RWPE1 (cell line): Measurements from ENCODE around the gene AGO1.

Source experiments
- CTCF ChIA-PET: fragments of 350-600 bp; sonication (Branson Sonifier 250); formaldehyde crosslinking; extraction: SDS; loops from one replicate; lab custom pipeline; 2021; lab: Yijun Ruan, JAX
- POLR2A ChIA-PET: fragments of 400-600 bp; formaldehyde crosslinking; extraction: SDS; loops from one replicate; lab custom pipeline; 2020; ENCODE audit warnings: antibody characterized with exemption; ENCODE audit not compliant: low non-redundant PET; lab: Yijun Ruan, JAX
- DNase-seq: peaks from one replicate; pipeline ENCODE4 v3.0.0; 2012; ENCODE audit warnings: low spot score
- H3K27ac ChIP-seq: fragments of 450-650 bp; 2 replicates; pipeline ENCODE4 v1.5.1; 2017
- TF ChIP-seq, protein P1 (sequence below): fragments of 450-650 bp; conservative IDR thresholded peaks from 2 replicates; pipeline ENCODE4 v1.5.1; 2017; ENCODE audit warnings: low read depth, mild to moderate bottlenecking

Gene AGO1

DNA sequence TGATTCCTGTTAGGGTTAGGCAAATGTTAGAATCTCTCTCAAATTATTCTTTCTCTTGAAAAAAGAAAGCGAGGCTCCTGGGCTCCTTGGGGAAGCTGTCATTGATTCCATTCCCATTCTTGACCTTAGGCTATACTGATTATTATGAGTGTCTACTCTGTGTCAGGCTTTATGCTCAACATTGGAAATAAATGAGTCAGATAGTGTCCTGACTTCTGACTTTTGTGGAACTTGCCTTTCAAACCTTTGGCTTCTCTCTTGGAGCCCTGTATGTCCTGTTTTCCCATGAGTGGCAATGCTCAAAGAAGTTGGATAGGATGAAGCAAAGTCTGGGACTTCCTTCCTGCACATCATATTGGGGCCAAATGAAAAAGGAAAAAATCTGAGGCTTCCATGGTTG, 11.6 kb downstream of the AGO1 start:
- ChIA-PET POLR2A (no interaction called here), CTCF (interaction anchor here (1.4 kb wide), 1 partner anchor 12 kb away, joined by 3 read pairs; the partner anchor contains the start of gene AGO1)
- no peak overlapping the region for H3K27ac ChIP-seq
- TF ChIP-seq, protein P1, sequence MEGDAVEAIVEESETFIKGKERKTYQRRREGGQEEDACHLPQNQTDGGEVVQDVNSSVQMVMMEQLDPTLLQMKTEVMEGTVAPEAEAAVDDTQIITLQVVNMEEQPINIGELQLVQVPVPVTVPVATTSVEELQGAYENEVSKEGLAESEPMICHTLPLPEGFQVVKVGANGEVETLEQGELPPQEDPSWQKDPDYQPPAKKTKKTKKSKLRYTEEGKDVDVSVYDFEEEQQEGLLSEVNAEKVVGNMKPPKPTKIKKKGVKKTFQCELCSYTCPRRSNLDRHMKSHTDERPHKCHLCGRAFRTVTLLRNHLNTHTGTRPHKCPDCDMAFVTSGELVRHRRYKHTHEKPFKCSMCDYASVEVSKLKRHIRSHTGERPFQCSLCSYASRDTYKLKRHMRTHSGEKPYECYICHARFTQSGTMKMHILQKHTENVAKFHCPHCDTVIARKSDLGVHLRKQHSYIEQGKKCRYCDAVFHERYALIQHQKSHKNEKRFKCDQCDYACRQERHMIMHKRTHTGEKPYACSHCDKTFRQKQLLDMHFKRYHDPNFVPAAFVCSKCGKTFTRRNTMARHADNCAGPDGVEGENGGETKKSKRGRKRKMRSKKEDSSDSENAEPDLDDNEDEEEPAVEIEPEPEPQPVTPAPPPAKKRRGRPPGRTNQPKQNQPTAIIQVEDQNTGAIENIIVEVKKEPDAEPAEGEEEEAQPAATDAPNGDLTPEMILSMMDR = no peak
- DNase-seq = no peak

DNA sequence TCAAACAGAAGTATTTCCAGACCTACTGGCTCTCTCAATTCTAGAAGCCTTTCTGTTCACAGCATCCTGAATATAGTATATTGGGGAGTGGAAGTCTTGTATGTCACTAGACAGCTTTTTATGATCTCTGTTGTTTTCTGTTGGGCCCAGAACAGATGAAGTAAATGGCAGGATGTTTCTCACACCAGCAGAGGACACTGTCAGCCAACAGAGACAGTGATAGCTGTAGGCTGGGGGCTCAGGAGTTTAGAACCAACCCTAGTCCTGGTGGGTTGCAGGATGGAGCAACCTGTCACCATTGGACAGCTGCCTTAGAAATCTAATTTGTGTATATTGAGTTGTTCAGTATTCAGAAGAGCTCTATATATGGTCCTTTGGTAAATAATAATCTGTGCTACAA, 16.9 kb downstream of the AGO1 start:
- TF ChIP-seq, protein P1 = no peak
- H3K27ac ChIP-seq = no peak overlapping the region
- DNase-seq = no peak
- ChIA-PET CTCF (interaction anchor here (0.5 kb wide), 1 partner anchor 780 kb away, joined by 3 read pairs; no protein-coding TSS in a partner anchor), POLR2A (interaction anchor here (0.6 kb wide), 1 partner anchor 120 kb away, joined by 3 read pairs; no protein-coding TSS in a partner anchor)

DNA sequence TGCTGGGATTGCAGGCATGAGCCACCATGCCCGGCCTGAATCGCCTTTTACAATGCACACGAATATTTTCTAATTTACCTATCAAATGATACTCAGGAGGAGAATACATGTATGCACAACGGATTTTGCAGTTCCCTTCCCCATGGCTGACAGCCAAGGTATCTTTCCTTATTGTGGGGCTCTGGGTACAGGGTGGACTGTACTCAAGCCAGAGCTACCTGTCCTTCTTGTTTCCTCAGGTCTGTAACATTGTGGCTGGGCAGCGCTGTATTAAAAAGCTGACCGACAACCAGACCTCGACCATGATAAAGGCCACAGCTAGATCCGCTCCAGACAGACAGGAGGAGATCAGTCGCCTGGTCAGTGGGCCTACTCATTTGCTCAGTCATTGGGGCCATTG, 18.2 kb downstream of the AGO1 start:
- no peak for DNase-seq
- no peak overlapping the region for H3K27ac ChIP-seq
- ChIA-PET CTCF (interaction anchor here (0.5 kb wide), 1 partner anchor 264 kb away, joined by 3 read pairs; no protein-coding TSS in a partner anchor), POLR2A (no interaction called here)
- TF ChIP-seq, protein P1 = no peak

DNA sequence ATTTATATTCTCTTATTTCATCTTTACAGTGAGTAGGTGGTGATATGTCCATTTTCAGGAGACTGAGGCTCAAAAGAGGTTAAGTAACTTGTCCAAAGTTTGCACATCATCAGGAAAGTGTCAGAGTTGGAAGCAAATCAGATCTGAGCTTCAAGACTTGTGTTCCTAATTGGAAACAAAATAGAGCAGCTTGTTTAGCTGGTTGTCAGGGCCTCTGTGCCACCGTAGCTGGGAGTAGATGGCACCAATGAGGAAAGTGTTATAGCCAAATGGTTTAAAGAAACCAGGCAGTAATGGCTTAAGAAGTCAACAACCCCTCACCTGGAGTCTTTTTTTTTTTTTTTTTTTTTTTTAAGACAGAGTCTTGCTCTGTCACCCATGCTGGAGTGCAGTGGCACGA, 19.7 kb downstream of the AGO1 start:
- CTCF ChIA-PET = interaction anchor here (0.6 kb wide), 1 partner anchor 1347 kb away, joined by 3 read pairs; no protein-coding TSS in a partner anchor
- POLR2A ChIA-PET = no interaction called here
- TF ChIP-seq, protein P1 = no peak
- no peak for DNase-seq
- H3K27ac ChIP-seq = no peak overlapping the region

DNA sequence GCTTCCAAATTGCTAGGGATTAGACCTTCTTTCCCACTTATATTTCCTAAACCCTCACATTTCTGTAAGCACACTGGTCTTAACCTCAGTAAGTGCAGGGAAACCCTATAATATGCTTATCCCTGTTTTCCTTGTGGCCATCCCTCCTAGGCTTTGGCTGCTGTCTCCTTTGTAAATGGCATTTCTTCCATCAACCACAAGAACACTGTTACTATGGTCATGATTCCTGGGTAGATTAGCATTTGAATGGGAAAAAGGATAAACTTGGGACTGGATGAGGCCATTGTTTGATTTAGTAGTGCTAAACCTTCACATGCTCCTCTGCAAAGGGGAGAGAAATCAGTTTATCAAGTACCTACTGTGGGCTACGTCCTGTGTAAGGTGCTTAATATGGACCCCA, 31.7 kb downstream of the AGO1 start:
- no peak overlapping the region for H3K27ac ChIP-seq
- DNase-seq = no peak
- CTCF ChIA-PET = no interaction called here
- POLR2A ChIA-PET = no interaction called here
- TF ChIP-seq, protein P1 = no peak

DNA sequence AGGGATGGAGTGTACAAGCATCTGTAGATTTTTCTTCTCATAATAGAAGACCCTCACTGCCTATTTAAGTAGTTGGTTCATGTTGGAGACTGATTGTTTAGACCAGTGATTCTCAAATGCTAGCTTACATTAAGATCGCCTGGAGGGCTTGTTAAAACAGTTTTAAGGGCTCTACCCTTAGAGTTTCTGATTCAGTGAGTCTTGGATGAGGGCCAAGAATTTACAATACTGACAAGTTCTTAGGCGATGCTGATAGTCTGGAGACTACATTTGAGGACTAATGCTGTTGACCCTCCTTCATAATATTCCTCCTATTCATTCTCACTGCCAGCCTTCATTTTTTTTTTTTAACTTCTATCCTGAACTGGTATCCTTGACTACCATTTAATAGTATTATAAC, 32.7 kb downstream of the AGO1 start:
- CTCF ChIA-PET = interaction anchor here (0.6 kb wide), 2 partner anchors 9 to 774 kb away, joined by 3 read pairs; no protein-coding TSS in a partner anchor
- no peak for DNase-seq
- no peak overlapping the region for H3K27ac ChIP-seq
- TF ChIP-seq, protein P1 = no peak
- POLR2A ChIA-PET = no interaction called here
